Smooth muscle cell (in vitro differentiated cells): ENCODE results near the gene FADD. TPM values are rescaled to one million over a fixed set of nuclear protein-coding genes. Genes with fewer than 3 reads are reported as not detected.
"Not testable (repeated sequence)": the region's sequence is repeated elsewhere in the genome, so short reads cannot be mapped to it uniquely, and the experiment has no call there.

Experiments used
- DNase-seq: peaks from one replicate; lab custom pipeline; 2025; ENCODE audit not compliant: unreplicated experiment; lab: John Stamatoyannopoulos, UW
- H2AFZ ChIP-seq: fragments of 200-600 bp; sonication (generic); 2 replicates; pipeline ENCODE4 v1.6.0; 2016; ENCODE audit warnings: antibody characterized with exemption, low read depth, mild to moderate bottlenecking
- H3F3A ChIP-seq: fragments of 200-600 bp; sonication (generic); 2 replicates; pipeline ENCODE4 v1.6.0; 2017; ENCODE audit warnings: antibody characterized with exemption, low read depth
- H3K27ac ChIP-seq: fragments of 200-600 bp; sonication (generic); 2 replicates; pipeline ENCODE4 v1.5.1; 2016; ENCODE audit warnings: low read depth, mild to moderate bottlenecking
- H3K27me3 ChIP-seq: fragments of 200-600 bp; sonication (generic); 2 replicates; pipeline ENCODE4 v1.6.1; 2016; ENCODE audit warnings: low read depth, mild to moderate bottlenecking
- H3K36me3 ChIP-seq: fragments of 200-600 bp; sonication (generic); 2 replicates; pipeline ENCODE4 v1.5.1; 2016; ENCODE audit warnings: low read depth
- H3K4me1 ChIP-seq: fragments of 200-600 bp; sonication (generic); 2 replicates; pipeline ENCODE4 v1.5.1; 2016; ENCODE audit warnings: low read depth
- H3K4me2 ChIP-seq: fragments of 200-600 bp; sonication (generic); 2 replicates; pipeline ENCODE4 v1.6.0; 2016; ENCODE audit warnings: mild to moderate bottlenecking
- H3K4me3 ChIP-seq: fragments of 200-600 bp; sonication (generic); 2 replicates; pipeline ENCODE4 v1.5.1; 2016; ENCODE audit warnings: mild to moderate bottlenecking
- H3K79me2 ChIP-seq: fragments of 200-600 bp; sonication (generic); 2 replicates; pipeline ENCODE4 v1.6.0; 2016; ENCODE audit warnings: low read depth, mild to moderate bottlenecking
- H3K9ac ChIP-seq: fragments of 200-600 bp; sonication (generic); 2 replicates; pipeline ENCODE4 v1.6.0; 2016; ENCODE audit warnings: low read depth
- H3K9me3 ChIP-seq: fragments of 200-600 bp; sonication (generic); replicated peaks from 2 replicates; pipeline ENCODE4 v1.5.1; 2016; ENCODE audit warnings: low read depth
- H4K20me1 ChIP-seq: fragments of 200-600 bp; sonication (generic); 2 replicates; pipeline ENCODE4 v1.6.0; 2016; ENCODE audit warnings: low read depth
- CTCF ChIP-seq: fragments of 200-600 bp; sonication (generic); IDR thresholded peaks from 2 replicates; pipeline ENCODE4 v1.5.1; 2017; ENCODE audit warnings: borderline replicate concordance, mild to moderate bottlenecking, antibody characterized with exemption; ENCODE audit not compliant: insufficient read depth, poor library complexity, severe bottlenecking
- WGBS: methylation state at CpG from one replicate; pipeline ENCODE4 v1.1.7; 2016; ENCODE audit warnings: low lambda C conversion rate; 5-methylcytosine and 5-hydroxymethylcytosine counted together
- polyA plus RNA-seq: library from polyadenylated mRNA; unstranded; fragments of >200 nt; fragmentation: Nextera tagmentation; extraction: Ambion mirVana; gene quantifications from 2 replicates; pipeline ENCODE4 v1.2.1, GENCODE V29; 2016
- total RNA-seq: library from RNA; depleted of rRNA; stranded (reverse); fragments of >200 nt; gene quantifications from 2 replicates; pipeline ENCODE4 v1.2.3, GENCODE V29; 2014

Gene FADD
- total and polyA plus RNA-seq, 2 experiments from 2014 or later, result 22.2 to 41.3 TPM

GRCh38 chr11:70210051-70210501, 7.0 kb downstream of the FADD start:
- H3K27ac ChIP-seq, result no peak overlapping the region
- no peaks in the 10 kb centered on the region for H3K9me3 ChIP-seq
- TF ChIP-seq CTCF, result no peak
- H3K4me2 ChIP-seq, result no peak overlapping the region
- H2AFZ ChIP-seq, result no peak overlapping the region
- no peaks in the 10 kb centered on the region for H3F3A ChIP-seq
- peaks cover 14% of the 10 kb centered on the region for H3K79me2 ChIP-seq
- no peak overlapping the region for H3K4me3 ChIP-seq
- no peak for DNase-seq
- peaks cover 45% of the 10 kb centered on the region for H4K20me1 ChIP-seq
- no peak overlapping the region for H3K9ac ChIP-seq
- H3K36me3 ChIP-seq, result no peaks in the 10 kb centered on the region
- WGBS, result 81% methylated on average over 8 of the region's 8 CpGs
- peaks cover 1% of the 10 kb centered on the region for H3K4me1 ChIP-seq
- no peaks in the 10 kb centered on the region for H3K27me3 ChIP-seq

- H3K9me3 ChIP-seq, result no peaks in the 10 kb centered on the region
- no peak for DNase-seq
- H3K4me3 ChIP-seq, result no peak overlapping the region
- no peaks in the 10 kb centered on the region for H3F3A ChIP-seq
- no peak overlapping the region for H3K4me2 ChIP-seq
- peaks cover 9% of the 10 kb centered on the region for H3K79me2 ChIP-seq
- no peak overlapping the region for H3K27ac ChIP-seq
- no peaks in the 10 kb centered on the region for H3K27me3 ChIP-seq
- no peak overlapping the region for H3K9ac ChIP-seq
- H3K36me3 ChIP-seq, result no peaks in the 10 kb centered on the region
- H3K4me1 ChIP-seq, result no peaks in the 10 kb centered on the region
- 90% methylated on average over 5 of the region's 5 CpGs for WGBS
- H4K20me1 ChIP-seq, result peaks cover 40% of the 10 kb centered on the region
- TF ChIP-seq CTCF, result no peak
- H2AFZ ChIP-seq, result no peak overlapping the region
These were observed 7.4 kb downstream of the FADD start for GRCh38 chr11:70210530-70210929.

- no peaks in the 10 kb centered on the region for H3K9me3 ChIP-seq
- no peak for TF ChIP-seq CTCF
- no peaks in the 10 kb centered on the region for H3K79me2 ChIP-seq
- no peaks in the 10 kb centered on the region for H3F3A ChIP-seq
- no peaks in the 10 kb centered on the region for H3K4me1 ChIP-seq
- no peak overlapping the region for H2AFZ ChIP-seq
- H3K36me3 ChIP-seq, result no peaks in the 10 kb centered on the region
- H3K4me3 ChIP-seq, result no peak overlapping the region
- H3K27ac ChIP-seq, result no peak overlapping the region
- no peak for DNase-seq
- 81% methylated on average over 13 of the region's 13 CpGs for WGBS
- peaks cover 22% of the 10 kb centered on the region for H4K20me1 ChIP-seq
- no peaks in the 10 kb centered on the region for H3K27me3 ChIP-seq
- no peak overlapping the region for H3K4me2 ChIP-seq
- H3K9ac ChIP-seq, result no peak overlapping the region
These were observed 9.2 kb downstream of the FADD start for GRCh38 chr11:70212227-70212811.

- 93% methylated on average over 5 of the region's 5 CpGs for WGBS
- H4K20me1 ChIP-seq, H3K4me3 ChIP-seq, H3K27me3 ChIP-seq, H3K79me2 ChIP-seq, H3K27ac ChIP-seq, H3K9me3 ChIP-seq, H3K9ac ChIP-seq, H3F3A ChIP-seq, H2AFZ ChIP-seq, H3K4me2 ChIP-seq, H3K4me1 ChIP-seq, H3K36me3 ChIP-seq, DNase-seq: not testable (repeated sequence)
These were observed 14.3 kb downstream of the FADD start for GRCh38 chr11:70217388-70217787.

GRCh38 chr11:70218076-70218475, 15.0 kb downstream of the FADD start:
- H3K27me3 ChIP-seq, H3K9ac ChIP-seq, H3K4me1 ChIP-seq, H3K9me3 ChIP-seq, H3K36me3 ChIP-seq, H3K4me3 ChIP-seq, H3F3A ChIP-seq, H3K79me2 ChIP-seq, H4K20me1 ChIP-seq, DNase-seq, H3K27ac ChIP-seq, H3K4me2 ChIP-seq, H2AFZ ChIP-seq: not testable (repeated sequence)
- 76% methylated on average over 8 of the region's 8 CpGs for WGBS
